ENCODE data around the gene BEST1. TPM values are rescaled to one million over a fixed set of nuclear protein-coding genes. Genes with fewer than 3 reads are reported as not detected.

The BEST1 gene
- total and polyA plus RNA-seq, 12 donors = 0.39 to 4.9 (median 1.5) TPM

DNA sequence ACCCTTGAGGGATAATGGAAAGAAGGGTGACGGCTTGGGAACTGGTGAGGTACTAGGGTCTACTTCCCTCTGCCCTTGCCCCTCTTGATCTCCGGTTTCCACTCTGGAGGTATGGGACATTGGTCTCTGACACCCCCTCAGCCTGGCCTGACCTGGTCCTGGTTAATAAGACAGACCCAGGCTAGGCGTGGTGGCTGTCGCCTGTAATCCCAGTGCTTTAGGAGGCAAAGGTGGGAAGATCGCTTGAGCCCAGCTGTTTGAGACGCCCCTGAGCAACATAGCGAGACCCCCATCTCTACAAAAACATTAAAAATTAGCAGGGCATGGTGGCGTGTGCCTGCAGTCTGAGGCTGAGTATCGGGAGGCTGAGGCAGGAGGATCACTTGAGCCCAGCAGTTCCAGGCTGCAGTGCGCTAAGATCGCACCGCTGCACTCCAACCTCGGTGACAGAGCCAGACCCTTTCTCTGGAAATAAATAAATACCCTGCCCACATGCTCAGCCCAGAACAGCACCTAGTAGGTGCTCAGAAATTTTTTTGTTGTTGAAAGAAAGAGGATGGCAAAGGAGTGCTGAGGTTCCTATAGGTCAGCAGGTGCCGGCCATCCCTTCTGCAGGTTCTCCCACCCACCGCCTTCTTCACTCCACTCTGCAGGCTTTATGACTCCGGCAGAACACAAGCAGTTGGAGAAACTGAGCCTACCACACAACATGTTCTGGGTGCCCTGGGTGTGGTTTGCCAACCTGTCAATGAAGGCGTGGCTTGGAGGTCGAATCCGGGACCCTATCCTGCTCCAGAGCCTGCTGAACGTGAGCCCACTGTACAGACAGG lies 6.3 kb downstream of the BEST1 start:
- Histone ChIP-seq H3K4me3 (peak overlapping the region in 7 of 10 donors; percentile 25 to 70 (median 55)), H3K27me3 (no peaks in the 10 kb centered on the region), H3K9me3 (no peaks in the 10 kb centered on the region), H3K36me3 (peaks cover 0 to 27% (median 0%) of the 10 kb centered on the region in 9 donors), H3K4me1 (peaks cover 2 to 42% (median 22%) of the 10 kb centered on the region in 9 donors), H3K27ac (peak overlapping the region in 7 of 10 donors; percentile 72 to 99 (median 81))
- ATAC-seq (no peak), DNase-seq (no peak)
- intact Hi-C loops (cut with DNase I) = no loop called here
- TF ChIP-seq, protein P1, sequence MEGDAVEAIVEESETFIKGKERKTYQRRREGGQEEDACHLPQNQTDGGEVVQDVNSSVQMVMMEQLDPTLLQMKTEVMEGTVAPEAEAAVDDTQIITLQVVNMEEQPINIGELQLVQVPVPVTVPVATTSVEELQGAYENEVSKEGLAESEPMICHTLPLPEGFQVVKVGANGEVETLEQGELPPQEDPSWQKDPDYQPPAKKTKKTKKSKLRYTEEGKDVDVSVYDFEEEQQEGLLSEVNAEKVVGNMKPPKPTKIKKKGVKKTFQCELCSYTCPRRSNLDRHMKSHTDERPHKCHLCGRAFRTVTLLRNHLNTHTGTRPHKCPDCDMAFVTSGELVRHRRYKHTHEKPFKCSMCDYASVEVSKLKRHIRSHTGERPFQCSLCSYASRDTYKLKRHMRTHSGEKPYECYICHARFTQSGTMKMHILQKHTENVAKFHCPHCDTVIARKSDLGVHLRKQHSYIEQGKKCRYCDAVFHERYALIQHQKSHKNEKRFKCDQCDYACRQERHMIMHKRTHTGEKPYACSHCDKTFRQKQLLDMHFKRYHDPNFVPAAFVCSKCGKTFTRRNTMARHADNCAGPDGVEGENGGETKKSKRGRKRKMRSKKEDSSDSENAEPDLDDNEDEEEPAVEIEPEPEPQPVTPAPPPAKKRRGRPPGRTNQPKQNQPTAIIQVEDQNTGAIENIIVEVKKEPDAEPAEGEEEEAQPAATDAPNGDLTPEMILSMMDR (IDR thresholded peaks at IDR 0.05) = no peak
- 94 to 97% methylated on average over 20 of the region's 20 CpGs for WGBS, 2 donors

GRCh38 chr11:61957021-61957770 lies 7.0 kb downstream of the BEST1 start:
- Histone ChIP-seq H3K9me3 (no peaks in the 10 kb centered on the region), H3K27me3 (no peaks in the 10 kb centered on the region), H3K4me3 (peak overlapping the region in 1 of 10 donors; percentile 70), H3K27ac (peak overlapping the region in 1 of 10 donors; percentile 58), H3K36me3 (peaks cover 0 to 32% (median 0%) of the 10 kb centered on the region in 9 donors), H3K4me1 (peaks cover 6 to 50% (median 30%) of the 10 kb centered on the region in 9 donors)
- TF ChIP-seq, protein P1 (IDR thresholded peaks at IDR 0.05) = no peak
- DNase-seq (no peak), ATAC-seq (no peak)
- WGBS, 2 donors = 89 to 92% methylated on average over 7 of the region's 7 CpGs
- intact Hi-C loops (cut with DNase I) = no loop called here

DNA sequence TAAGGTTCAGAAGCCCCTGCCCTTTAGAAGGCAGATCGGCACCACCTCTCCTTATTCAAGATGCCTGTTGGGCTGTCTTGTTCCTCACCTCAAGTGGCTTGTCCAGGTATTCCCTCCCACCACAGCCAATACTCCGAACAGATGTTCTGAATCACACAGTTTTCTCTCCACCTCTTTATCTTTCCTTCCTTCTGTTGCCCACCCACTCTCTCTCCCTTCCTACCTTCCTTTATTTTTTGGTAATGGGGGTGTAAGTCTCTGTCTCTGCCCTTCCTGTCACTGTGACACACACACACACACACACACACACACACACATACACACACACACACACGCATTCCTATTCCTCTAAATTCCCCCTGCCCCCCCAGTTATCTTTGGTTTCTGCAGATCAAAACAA lies 8.4 kb downstream of the BEST1 start:
- peaks cover 0 to 43% (median 2%) of the 10 kb centered on the region in 9 donors for H3K36me3 ChIP-seq
- intact Hi-C loops (cut with DNase I) = no loop called here
- 65 to 85% methylated on average over 3 of the region's 3 CpGs for WGBS, 2 donors
- no peak overlapping the region for H3K27ac ChIP-seq
- H3K9me3 ChIP-seq = no peaks in the 10 kb centered on the region
- H3K27me3 ChIP-seq = no peaks in the 10 kb centered on the region
- H3K4me1 ChIP-seq = peaks cover 19 to 64% (median 43%) of the 10 kb centered on the region in 9 donors
- no peak overlapping the region for H3K4me3 ChIP-seq
- DNase-seq = no peak
- ATAC-seq = no peak
- TF ChIP-seq, protein P1 (IDR thresholded peaks at IDR 0.05) = no peak

DNA sequence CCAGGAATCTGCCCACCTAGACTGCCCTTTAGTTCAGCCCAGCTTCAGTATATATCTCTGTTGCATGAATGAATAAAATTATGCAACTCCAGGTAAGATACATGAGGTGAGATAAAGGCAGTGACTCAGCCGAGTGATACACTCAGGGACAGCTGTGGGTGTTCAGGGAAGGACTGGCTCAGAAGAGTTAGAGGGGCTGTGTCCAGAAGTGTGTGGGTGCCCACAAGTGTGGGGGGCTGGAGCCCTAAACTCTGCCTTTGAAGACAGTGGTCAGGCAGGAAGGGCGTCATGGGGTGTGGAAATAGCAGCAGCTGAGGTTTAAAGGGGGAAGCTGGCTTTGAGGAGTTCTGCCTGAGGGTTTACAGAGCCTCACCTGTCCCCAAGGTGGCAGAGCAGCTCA lies 9.0 kb downstream of the BEST1 start:
- Histone ChIP-seq H3K27me3 (no peaks in the 10 kb centered on the region), H3K4me3 (no peak overlapping the region), H3K4me1 (peaks cover 19 to 65% (median 49%) of the 10 kb centered on the region in 9 donors), H3K9me3 (no peaks in the 10 kb centered on the region), H3K36me3 (peaks cover 0 to 49% (median 6%) of the 10 kb centered on the region in 9 donors), H3K27ac (peak overlapping the region in 1 of 10 donors; percentile 29)
- DNase-seq = no peak
- intact Hi-C loops (cut with DNase I) = no loop called here
- TF ChIP-seq, protein P1 (IDR thresholded peaks at IDR 0.05) = no peak
- ATAC-seq = no peak
- WGBS, 2 donors = 43 to 66% methylated on average over 2 of the region's 2 CpGs

All from heart right ventricle (tissue), 16 donors.